Stimulated activated CD4-positive, alpha-beta T cell treated with anti-CD3 and anti-CD28 coated beads, Interleukin-1b, Interleukin-23, amount 100 ng/mL, for 48 hours (primary cell): ENCODE measurements around the gene MRPL24.
"Not testable (repeated sequence)": the region's sequence is repeated elsewhere in the genome, so short reads cannot be mapped to it uniquely, and the experiment has no call there.

ENCODE experiments used
- DNase-seq: peaks from one replicate; pipeline ENCODE4 v3.0.0-alpha.2; 2020

Gene MRPL24

DNA sequence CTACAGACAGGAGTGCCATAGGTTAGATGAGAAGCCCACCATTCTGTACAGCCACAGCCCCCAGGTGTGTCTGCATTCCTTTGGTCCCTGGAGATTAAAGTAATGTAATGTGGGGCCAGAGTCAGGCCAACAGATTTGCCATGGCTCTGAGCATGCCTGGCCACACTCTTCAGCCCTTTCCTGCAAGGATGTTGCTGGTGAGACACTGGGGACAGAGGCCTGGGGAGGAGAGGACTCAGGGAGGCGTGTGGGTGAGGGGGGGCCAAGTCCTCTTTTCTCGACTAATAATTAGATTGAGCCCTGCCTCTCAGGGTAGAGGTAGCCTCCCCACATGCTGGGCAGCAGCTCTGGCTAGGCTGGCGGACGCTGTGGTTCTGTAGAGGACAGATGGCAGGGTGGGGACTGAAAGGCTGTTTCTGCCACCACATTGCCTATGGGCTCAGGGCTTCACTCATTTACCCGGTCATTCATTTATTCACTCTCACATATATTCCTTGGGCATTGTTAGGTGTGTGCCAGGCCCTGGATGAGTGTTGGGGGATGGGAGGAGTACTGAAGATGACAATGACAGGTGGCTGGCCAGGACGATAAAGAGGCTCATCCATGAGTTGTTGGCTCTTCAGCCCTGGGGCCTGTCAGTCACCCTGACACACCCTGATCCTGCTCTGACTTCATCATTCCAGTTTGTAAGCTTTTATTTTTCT lies 19.4 kb upstream of the MRPL24 start:
- no peak for DNase-seq

- DNase-seq, result not testable (repeated sequence)
These were observed 16.8 kb upstream of the MRPL24 start for GRCh38 chr1:156757572-156758253.

- DNase-seq, result no peak
These were observed 15.5 kb upstream of the MRPL24 start for GRCh38 chr1:156756355-156756754.

- DNase-seq, result no peak
These were observed 14.7 kb upstream of the MRPL24 start for GRCh38 chr1:156755527-156755950.

DNA sequence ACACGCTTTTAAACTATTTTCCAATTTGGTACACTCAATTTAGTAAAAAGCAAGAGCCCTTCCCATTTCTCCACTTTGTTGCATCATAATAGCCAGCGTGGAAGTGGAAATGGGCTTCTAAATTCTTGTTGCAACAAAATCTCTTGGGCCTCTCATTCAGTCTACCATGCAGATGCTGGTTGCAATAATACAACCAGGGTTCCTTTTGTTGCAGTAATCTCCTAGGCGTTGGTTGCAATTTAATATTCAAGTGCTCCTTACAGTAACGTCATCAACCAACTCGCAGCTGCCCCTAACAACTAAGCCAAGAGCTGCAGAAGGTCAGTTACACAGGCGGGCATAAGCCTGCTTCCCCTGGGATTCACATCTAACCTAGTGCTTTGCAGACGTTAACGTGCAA lies 13.3 kb upstream of the MRPL24 start:
- DNase-seq, result no peak

GRCh38 chr1:156752843-156753482 lies 12.1 kb upstream of the MRPL24 start:
- no peak for DNase-seq

DNA sequence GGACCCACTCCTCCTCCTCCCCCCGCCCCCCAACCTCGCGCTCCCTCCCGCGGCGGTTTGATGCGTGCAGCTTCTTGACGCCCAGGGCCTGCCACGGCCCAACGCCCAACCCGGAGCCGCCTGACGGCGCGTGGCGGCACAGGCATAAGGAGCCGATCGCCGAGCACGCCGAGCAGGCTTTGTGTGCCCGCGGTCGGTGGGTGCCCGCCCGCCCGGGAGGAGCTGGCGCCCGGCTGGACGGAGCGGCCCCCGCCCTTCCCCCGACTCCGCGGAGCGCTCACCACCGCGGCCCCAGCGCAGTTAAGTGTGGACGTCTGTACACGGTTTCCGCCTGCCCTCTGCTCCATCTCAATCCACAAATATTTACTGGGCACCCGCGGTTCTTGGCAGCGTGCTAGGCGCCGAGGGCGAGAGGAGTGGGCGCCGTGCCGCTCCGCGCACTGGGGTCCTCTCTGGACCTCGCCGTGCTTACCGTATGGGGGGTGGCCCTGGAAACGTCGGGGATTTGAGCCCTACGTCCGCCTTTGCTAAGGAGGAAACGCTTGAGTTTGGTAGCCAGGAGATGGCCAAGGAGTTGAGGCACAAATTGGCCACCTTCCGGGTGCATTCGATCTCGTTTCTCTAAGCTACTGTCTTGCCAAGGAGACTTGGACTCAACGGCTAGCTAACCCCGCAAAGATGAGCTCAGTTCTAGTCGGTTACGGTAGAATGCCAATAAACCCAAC lies 11.0 kb upstream of the MRPL24 start:
- DNase-seq, result peak; percentile 98

DNA sequence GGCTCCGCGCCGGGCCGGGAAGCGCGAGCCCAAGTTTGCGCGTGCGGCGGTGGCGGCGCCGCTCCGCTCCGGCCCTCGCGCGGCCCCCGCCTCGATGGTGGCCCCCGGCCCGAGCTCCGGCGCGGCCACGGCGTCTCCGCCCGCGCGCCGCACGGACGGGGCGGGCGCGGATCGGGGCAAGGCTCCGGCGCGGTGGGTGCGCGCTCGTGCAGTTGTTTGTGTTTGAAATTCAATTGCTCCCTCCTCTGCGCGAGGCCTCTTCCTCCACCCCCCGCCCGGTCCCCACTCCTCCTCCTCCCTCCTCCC lies 10.5 kb upstream of the MRPL24 start, which contains the start of gene HDGF:
HDGF (minus strand) TSS at position 225 of the 306 bp plus-strand sequence. CDS start 246 bp downstream, outside the sequence.
- DNase-seq, result no peak

GRCh38 chr1:156750711-156751450 lies 10.0 kb upstream of the MRPL24 start:
- peak; percentile 36 for DNase-seq

DNA sequence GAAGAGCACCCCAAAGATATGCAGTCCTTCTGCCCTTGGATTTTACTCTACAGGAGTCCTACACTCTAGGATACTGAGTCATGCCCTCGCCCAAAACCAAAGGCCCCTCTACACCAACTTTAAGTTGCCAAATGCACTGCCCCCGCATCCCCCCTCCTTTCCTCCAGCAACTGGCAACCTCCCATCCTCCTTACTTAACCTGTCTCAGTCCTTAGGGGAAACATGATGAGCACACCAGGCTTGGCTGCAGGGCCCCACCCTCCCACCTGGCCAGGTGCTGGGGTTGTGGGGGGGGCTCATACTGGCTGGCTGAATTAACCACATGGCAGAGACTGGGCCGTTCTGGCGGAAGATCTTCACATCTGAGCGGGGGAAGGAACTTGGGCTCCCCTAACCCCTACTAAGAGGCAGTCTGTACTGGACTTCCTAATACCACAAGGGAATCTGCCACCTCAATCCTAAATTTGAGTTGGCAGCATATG lies 9.3 kb upstream of the MRPL24 start:
- peak; percentile 49 for DNase-seq

GRCh38 chr1:156749419-156750118 lies 8.7 kb upstream of the MRPL24 start:
- DNase-seq, result no peak

DNA sequence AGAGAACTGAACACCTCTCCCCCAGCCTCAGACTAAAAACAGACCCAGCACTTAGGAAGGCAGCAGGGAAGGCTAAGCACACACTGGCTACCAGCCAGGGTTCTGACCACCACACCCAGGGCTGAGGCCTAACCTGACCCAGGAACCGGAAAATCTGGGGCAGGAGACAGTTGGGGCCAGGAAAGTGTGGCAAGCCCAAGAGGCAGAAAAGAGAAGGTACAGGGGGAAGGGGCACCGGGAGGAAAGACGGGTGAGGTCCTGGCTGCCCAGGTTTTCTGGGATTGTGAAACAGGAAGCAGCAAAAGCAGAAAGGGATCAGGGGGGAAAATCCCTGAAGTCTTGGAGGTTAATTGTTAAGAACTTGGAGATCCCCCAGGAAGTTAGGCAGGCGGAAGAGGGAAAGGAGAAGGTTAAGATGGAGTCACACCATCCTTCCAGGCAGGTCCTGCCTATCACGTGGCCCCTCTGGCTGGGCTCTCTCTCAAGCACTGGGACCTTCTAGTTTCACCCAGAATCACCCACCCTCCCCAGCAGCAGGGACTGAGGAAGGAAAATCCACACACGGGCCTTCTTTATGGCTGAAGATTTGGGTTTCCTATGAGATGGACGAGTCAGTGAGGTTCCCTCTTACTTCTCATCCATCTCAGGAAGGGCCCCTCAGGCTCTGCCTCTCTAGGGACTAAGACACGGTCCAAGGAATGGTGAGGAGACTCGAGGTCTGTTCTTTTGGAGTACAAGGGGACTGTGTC lies 8.0 kb upstream of the MRPL24 start:
- DNase-seq, result no peak

DNA sequence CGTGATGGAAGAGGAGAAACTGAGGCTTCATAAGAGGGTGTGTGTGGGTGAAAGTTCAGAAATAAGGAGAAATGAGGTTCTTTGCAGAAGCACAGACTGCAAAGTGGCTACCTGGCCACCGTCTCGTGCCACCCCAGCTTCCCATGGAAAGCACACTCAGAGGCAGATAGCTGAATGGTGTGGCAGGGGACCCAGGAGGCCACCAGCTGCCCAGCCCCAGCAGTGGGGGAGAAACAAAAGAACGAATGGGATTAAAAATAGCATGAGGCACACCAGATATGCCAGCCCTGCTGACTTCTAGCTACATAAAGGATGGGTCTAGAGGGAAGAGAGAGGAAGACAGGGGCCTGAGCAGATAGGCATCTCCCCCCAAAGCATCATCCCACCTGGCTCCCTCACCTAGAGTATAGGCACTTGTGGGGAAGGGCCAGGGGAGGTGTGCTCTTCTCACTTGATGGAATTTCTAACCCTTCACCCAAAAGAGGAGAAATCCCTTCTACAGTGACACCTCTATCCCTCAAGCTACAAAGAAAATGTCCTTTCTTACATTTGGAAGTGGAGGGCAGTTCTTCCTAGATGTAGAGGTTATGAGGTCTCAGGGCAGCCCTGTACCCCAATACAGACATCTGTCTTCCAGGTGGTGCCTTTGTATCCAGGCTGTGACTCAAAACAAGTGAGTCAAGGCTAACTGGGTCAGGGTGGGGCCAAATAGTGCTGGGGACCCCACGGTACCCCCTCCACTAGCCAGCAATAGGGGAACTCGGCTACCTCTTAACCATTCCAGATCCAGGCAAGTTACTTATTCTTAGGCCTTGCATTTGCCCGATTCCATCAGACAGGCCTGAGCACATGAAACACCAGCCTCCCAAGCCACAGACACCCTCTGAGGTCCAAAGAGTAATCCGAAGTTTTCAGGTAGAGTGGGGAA lies 7.1 kb upstream of the MRPL24 start:
- DNase-seq, result no peak

GRCh38 chr1:156746728-156747631 lies 6.1 kb upstream of the MRPL24 start:
- peak; percentile 54 for DNase-seq

- no peak for DNase-seq
These were observed 5.5 kb upstream of the MRPL24 start for GRCh38 chr1:156746406-156746727.

DNA sequence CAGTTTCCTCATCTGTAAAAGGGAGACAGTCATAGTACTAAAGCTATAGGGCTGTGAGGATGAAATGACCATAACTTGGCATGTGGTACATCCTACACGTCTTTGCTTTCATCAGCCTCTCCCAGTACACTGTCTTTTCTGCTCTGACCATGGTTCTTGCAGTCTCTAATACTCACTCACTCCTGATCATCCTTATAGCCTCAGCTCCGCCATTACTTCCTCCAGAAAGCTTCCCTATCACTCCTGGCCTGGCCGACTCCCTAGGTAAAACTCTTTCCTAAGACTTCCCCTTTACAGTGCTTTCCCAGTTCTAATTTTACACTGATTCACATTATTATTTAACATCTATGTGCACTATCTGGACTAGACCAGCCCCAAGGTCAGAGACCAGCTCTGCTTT lies 5.0 kb upstream of the MRPL24 start:
- no peak for DNase-seq

GRCh38 chr1:156744786-156745419 lies 4.0 kb upstream of the MRPL24 start:
- no peak for DNase-seq

- no peak for DNase-seq
These were observed 3.5 kb upstream of the MRPL24 start for GRCh38 chr1:156744344-156744743.
